ENCODE measurements around the gene ASCL5.

The ASCL5 gene

DNA sequence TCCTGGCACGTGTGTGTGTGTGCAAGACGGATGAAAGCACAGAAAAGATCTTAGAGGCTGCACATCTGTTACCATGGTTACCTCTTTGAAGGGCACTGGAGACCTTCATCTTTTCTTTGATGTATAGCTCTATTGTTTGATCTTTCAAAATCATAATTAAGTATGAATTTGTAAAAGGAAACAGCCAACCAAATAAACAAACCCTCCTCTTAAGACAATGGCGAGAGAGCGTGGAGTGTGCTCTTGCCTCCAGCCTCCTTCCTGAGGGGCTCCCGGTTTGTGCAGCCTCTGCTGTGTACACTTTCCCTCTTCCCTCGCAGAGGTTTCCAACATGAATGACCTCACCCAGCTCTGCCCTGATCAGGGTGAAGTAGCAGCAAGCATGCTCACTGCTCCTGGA lies 42.7 kb downstream of the ASCL5 start:
- DNase-seq, result peak; percentile 18

DNA sequence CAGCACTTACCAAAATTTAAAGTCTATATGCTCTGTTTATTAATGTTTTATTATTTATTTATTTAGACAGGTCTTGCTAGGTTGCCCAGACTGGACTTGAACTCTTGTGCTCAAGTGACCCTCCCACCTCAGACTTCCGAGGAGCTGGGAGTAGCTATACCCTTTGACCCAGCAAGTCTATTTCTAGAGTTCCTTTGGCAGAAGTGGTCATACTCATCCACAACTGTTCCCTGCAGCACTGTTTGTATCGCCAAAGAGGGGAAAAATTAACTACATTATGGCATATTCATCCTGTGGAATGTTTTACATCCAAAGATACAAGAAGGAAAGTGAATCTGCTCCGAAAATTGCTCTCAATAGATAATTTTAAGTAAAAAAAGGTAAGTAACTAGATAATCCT lies 43.2 kb downstream of the ASCL5 start:
- DNase-seq, result no peak

DNA sequence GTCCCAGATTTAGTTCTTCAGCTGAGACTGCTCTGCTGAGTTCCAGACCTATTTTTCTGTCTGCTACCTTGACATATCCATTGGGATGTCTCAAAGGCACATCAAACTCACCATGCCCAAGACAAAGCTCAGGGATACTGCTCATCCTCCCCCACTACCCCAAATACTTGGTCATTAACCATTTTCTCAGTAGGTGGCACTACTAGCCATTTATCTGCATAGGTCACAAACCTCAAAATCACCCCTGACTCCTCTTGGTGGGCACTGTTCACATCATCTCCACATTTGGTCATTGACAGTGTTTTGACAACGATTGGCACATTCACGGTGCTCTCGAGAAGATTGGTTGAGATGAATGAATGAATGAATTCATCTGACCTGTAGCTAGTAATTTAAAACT lies 46.8 kb downstream of the ASCL5 start:
- no peak for DNase-seq

DNA sequence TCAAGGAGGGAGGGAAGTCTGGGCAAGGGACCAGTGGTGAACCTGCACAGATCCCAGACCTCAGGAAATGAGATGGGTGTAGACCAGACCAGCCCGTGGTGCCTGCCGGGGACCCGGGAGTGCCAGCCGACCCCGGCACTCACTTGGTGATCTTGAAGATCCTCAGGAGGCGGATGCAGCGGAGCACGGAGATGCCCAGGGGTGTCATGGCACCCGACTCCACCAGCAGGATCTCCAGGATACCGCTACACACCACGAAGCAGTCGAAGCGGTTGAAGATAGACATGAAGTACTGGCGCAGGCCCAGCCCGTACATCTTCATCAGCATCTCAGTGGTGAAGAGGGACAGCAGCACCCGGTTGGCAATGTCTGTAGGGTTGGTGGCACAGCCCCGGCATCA lies 49.2 kb downstream of the ASCL5 start:
- DNase-seq, result no peak

DNA sequence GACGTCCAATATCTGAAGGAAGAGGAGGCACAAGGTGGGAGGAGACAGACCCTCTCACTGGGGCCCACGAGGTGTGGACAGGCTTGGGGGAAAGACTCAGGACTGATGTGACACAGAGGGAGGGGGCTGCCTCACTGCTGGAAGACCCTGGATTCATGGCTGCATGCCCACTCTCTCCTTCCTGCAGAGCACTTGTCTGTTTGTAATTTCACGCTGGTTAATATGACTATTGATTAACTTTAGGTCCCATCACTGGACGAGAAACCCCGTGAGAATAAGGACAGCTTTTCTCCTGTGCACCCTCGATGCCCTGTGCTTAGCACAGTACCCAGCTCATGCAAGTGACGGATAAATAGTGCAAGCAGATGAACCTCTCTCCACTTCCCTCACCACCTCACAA lies 49.9 kb downstream of the ASCL5 start:
- no peak for DNase-seq

DNA sequence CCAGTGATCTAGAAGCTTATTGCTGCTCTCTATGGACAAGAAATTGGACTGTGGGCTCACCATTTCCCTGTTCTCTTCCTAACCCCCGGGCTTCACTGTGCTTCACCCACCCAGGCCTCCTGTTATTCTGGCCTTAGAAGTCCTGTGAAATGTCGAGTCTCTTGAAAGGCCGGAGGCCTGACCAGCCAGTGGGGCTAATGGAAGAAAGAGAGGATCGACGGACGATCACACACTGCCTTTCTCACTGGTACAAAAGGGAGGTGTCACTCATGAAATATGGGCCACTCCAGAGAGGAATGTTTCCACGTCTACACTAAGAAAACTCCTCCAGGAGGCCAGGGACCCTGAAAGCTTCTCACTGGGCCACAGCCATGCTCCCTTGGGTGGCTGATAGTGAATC lies 50.9 kb downstream of the ASCL5 start:
- no peak for DNase-seq

DNA sequence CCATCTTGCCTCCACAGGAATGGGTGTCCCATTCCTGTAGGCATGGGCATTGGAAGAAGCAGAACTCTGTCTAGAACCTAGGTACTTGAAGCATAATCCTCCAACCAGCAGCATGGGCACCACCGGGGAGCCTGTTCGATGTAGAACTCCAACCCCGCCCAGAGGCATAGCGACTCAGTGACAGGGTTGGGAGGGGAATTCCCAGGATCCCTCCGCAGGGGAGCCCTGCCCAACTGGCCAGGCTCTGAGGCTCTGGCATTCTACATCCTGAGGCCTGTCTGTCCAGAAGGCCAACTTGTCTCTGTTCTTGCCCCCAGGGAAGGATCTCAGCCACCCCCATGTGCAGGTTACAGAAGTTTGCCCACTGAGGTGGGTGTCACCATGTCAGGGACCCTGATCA lies 53.0 kb downstream of the ASCL5 start:
- no peak for DNase-seq

DNA sequence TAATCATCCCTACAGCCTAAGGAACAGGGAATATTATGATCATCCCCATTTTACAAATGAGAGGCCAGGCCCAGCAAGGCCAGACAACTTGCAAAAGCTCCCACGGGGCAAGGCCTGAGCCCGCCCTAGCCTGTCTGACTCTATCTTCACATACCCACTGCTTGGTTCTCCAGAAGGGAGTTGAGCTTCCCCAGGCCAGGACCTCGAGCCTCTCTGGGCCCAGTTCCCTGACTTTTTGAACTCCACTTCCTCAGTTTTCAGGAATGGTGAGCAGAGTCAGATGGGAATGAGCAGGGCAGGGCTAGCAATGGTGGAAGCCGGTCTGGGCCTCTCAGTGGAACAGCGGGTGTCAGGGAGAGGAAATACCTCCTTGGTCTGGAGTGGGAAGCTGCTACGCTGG lies 54.1 kb downstream of the ASCL5 start:
- DNase-seq, result no peak

DNA sequence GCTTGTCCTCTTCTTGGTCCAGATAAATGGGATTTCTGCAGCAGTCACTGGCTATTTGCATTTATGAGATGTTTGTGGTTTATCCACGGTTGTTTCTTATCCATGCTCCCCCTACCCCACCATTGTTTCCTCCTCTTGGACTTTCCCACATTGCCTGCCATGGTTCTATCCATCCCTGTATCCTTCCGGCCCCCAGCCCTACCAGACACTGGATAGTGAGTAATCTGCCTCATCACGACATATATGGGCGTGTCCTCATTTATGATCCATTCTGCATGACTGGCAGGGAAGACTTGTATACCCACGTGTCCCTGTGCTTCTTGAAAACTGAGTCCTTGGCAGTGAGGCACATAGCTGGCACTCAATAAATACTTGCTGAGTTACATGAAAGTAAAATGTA lies 54.8 kb downstream of the ASCL5 start:
- peak; percentile 11 for DNase-seq

DNA sequence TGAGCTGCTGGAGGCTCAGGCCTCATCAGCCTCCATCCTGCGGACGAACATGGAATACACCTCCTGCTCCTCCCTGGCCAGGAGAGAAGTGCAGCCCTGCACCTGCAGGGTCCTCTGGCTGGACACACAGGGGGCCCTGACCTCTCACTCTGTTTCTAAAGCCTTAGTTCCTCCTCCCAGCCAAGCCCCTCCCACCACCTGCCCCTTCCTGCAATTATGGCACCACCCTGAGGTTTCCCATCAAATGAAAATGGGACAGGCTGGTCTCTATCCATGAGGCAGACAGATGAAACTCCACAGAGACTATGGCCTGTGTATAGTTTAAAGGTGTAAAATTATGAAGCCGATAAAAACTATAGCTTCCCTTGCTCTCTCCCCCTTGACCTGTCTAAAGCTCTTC lies 57.3 kb downstream of the ASCL5 start:
- DNase-seq, result peak; percentile 9

DNA sequence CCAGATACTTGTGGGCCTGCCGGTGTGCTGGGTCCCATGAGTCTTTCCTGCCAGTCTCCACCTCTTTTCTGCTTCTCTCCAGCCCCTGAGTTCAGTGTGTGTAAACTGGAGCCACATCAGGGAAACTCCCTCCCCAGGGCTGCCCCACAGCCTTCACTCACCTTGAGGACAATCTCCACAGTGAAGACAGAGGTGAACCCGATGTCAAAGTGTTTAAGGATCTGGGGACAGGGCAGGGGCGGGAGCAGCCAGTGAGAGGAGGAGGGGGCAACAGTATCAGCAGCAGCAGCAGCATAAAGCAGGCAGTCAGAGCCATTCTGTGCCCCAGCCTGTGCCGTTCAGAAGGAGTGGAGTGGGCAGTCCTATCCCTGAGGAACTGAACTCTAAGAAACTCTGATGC lies 58.0 kb downstream of the ASCL5 start:
- DNase-seq, result no peak

DNA sequence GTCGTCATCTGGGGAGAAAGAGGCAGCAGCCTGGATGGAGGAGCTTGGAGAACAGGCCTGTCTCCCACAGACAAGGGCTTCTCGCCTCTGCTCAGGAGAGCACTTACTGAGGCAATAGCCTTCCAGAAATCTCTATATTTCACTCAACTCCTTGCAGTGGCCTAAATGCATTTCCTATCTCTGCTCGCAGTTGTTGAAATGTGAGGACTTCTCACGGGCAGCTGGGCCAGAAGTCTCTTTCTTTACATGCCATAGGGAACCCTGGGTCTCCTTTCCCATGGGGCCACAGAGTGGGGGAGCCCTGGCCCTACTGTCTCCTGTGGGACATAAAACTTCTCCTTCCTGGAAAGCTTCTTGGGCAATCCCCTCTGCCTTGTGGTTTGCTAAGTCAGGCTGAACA lies 60.0 kb downstream of the ASCL5 start:
- no peak for DNase-seq

DNA sequence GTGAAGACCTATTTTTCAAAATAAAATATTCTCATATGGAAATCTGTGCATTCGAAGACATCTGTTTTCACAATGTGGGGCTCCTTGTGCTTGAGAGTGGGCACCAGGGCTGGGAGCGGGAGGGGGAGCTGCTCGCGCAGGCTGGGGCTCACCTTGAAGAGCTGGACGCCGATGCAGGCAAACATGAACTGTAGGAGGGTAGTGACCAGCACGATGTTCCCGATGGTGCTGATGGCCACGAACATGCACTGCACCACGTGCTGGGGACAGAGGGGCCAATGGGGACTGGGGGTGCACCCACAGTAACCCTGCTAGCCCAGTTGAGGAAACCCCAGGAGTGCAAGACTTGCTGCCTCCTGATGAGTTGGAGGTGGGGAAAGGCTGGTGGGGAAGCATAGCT lies 61.3 kb downstream of the ASCL5 start:
- DNase-seq, result no peak

DNA sequence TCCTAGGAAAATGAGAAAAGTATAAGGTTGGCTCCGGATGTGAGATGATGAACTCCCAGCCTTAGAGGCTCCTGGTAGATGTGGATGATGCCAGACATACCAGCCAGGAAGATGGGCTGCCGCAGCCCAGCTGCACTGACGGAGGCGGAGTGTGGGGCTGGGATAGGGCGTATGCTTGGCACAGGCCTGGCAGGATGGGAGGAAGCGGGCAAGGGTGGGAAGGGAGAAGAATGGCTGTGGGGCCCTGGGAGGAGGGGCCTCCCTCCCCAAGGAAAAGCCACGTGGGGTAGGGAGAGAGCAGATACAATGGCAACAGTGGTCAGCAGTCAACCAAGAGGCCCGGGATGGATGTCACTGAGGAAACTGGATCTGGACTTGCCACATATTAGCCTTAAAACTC lies 62.2 kb downstream of the ASCL5 start:
- DNase-seq, result no peak

Data from NCI-H510A treated with DMSO at 0.1 percent for 48 hours (cell line).